Measurements from ENCODE around the gene JAG1. TPM values are rescaled to one million over a fixed set of nuclear protein-coding genes. Genes with fewer than 3 reads are reported as not detected.

The JAG1 gene
- total RNA-seq, 4 donors from 2014 or later: 64.2 to 153 (median 85.7) TPM

DNA sequence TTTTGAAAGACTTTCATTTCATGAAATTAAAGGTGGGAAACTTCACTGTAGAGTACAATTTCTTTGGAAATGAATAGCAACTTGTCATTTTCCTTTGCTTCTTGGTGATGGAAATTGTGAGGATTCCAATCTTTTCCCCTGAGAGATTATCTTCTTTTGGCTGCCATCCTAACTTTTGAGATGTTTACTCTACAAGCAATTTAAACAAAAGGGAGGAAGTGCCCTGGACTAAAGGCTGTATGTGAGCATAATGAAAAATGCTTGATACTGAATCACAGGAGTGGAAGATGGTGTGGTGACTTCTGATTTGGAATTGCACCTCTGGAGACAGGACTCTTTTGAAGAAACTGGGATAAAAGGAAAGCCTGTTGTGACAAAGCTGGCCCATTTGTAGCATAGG lies 43.1 kb upstream of the JAG1 start:
- TF ChIP-seq CTCF (IDR thresholded peaks at IDR 0.05): no peak
- DNase-seq (ENCODE audit: low spot score) (no peak), ATAC-seq (ENCODE audit: low FRiP score) (no peak)

- ATAC-seq (ENCODE audit: low FRiP score) (no peak), DNase-seq (ENCODE audit: low spot score) (no peak)
- no peak for TF ChIP-seq CTCF (IDR thresholded peaks at IDR 0.05)
These were observed 41.2 kb upstream of the JAG1 start for GRCh38 chr20:10715035-10715434.

- ATAC-seq (ENCODE audit: low FRiP score) (no peak), DNase-seq (ENCODE audit: low spot score) (no peak)
- TF ChIP-seq CTCF (IDR thresholded peaks at IDR 0.05): no peak
These were observed 40.6 kb upstream of the JAG1 start for GRCh38 chr20:10714236-10714975.

GRCh38 chr20:10713161-10713560 lies 39.4 kb upstream of the JAG1 start:
- no peak for TF ChIP-seq CTCF (IDR thresholded peaks at IDR 0.05)
- DNase-seq (ENCODE audit: low spot score) (no peak), ATAC-seq (ENCODE audit: low FRiP score) (no peak)

- no peak for ATAC-seq (ENCODE audit: low FRiP score)
- TF ChIP-seq CTCF (IDR thresholded peaks at IDR 0.05): no peak
- DNase-seq (ENCODE audit: low spot score): no peak
These were observed 38.2 kb upstream of the JAG1 start for GRCh38 chr20:10711903-10712451.

GRCh38 chr20:10710991-10711775 lies 37.4 kb upstream of the JAG1 start:
- no peak for ATAC-seq (ENCODE audit: low FRiP score)

More at GRCh38 chr20:10710991-10711775, 37.4 kb upstream of the JAG1 start:
- TF ChIP-seq CTCF (IDR thresholded peaks at IDR 0.05): no peak
- no peak for DNase-seq (ENCODE audit: low spot score)

Measured in omental fat pad (tissue), 4 donors.